Thoracic aorta (tissue), 2 donors: ENCODE results near the gene ELMO3. TPM values are rescaled to one million over a fixed set of nuclear protein-coding genes. Genes with fewer than 3 reads are reported as not detected.

Experiments used
- ATAC-seq: fragments of 150-250 bp; one replicate; pipeline ENCODE4 v1.8.0; 2017; ENCODE audit warnings: low read depth; ENCODE audit not compliant: insufficient number of reproducible peaks, low FRiP score
- DNase-seq: peaks from one replicate; pipeline ENCODE4 v3.0.0-alpha.2; 2020; ENCODE audit warnings: low spot score
- H3K27ac ChIP-seq, 2 donors: fragments of 200-600 bp; sonication (generic); 1 replicate in 1 of 2; 2 replicates in 1 of 2; pipeline ENCODE4 v1.5.1; 2016; ENCODE audit warnings: mild to moderate bottlenecking in 2 of 2, moderate library complexity in 2 of 2
- H3K27me3 ChIP-seq: fragments of 200-600 bp; sonication (generic); replicated peaks from 2 replicates; pipeline ENCODE4 v1.6.0; 2016; ENCODE audit warnings: mild to moderate bottlenecking; ENCODE audit not compliant: insufficient read depth
- H3K36me3 ChIP-seq: fragments of 200-600 bp; sonication (generic); one replicate; pipeline ENCODE4 v1.5.1; 2016
- H3K4me1 ChIP-seq, 2 donors: fragments of 200-600 bp; sonication (generic); 1 replicate in 1 of 2; 2 replicates in 1 of 2; pipeline versions ENCODE4 v1.5.1 to v1.6.0; 2016; ENCODE audit warnings: low read depth in 2 of 2, mild to moderate bottlenecking in 1 of 2; ENCODE audit not compliant: control insufficient read depth in 1 of 2
- H3K4me3 ChIP-seq: fragments of 200-600 bp; sonication (generic); 2 replicates; pipeline ENCODE4 v1.5.1; 2016; ENCODE audit warnings: mild to moderate bottlenecking
- H3K9me3 ChIP-seq: fragments of 200-600 bp; sonication (generic); 2 replicates; pipeline ENCODE4 v1.5.1; 2016
- CTCF ChIP-seq: fragments of 200-600 bp; sonication (generic); IDR thresholded peaks from one replicate; pipeline ENCODE4 v1.5.1; 2019; ENCODE audit warnings: antibody characterized with exemption
- total RNA-seq, 2 donors: library from RNA; depleted of rRNA; stranded (reverse); fragments of >200 nt; gene quantifications; one replicate each; pipeline versions ENCODE4 v1.1.0 to v1.2.3, GENCODE V29; 2016

ELMO3 gene
- total RNA-seq, 2 donors from 2014 or later = 1.4 TPM

- Histone ChIP-seq H3K4me1 (no peaks in the 10 kb centered on the region), H3K27ac (no peak overlapping the region), H3K4me3 (no peak overlapping the region), H3K27me3 (no peaks in the 10 kb centered on the region), H3K9me3 (no peaks in the 10 kb centered on the region), H3K36me3 (no peaks in the 10 kb centered on the region)
- ATAC-seq (no peak), DNase-seq (no peak)
- TF ChIP-seq CTCF = no peak
Measured at GRCh38 chr16:67210069-67210937, 11.4 kb downstream of the ELMO3 start.

GRCh38 chr16:67211674-67212073, 12.7 kb downstream of the ELMO3 start:
- Histone ChIP-seq H3K9me3 (no peaks in the 10 kb centered on the region), H3K4me3 (no peak overlapping the region)
- no peak for ATAC-seq

GRCh38 chr16:67212766-67213165, 13.8 kb downstream of the ELMO3 start:
- H3K27ac ChIP-seq = no peak overlapping the region
- H3K4me3 ChIP-seq = no peak overlapping the region
- no peaks in the 10 kb centered on the region for H3K36me3 ChIP-seq
- no peaks in the 10 kb centered on the region for H3K27me3 ChIP-seq
- H3K4me1 ChIP-seq = peaks cover 0 to 4% of the 10 kb centered on the region in 2 donors
- no peak for TF ChIP-seq CTCF
- DNase-seq (no peak), ATAC-seq (no peak)
- no peaks in the 10 kb centered on the region for H3K9me3 ChIP-seq

More at GRCh38 chr16:67211674-67212073, 12.7 kb downstream of the ELMO3 start:
- Histone ChIP-seq H3K27ac (no peak overlapping the region), H3K4me1 (no peaks in the 10 kb centered on the region), H3K27me3 (no peaks in the 10 kb centered on the region), H3K36me3 (no peaks in the 10 kb centered on the region)
- no peak for DNase-seq
- TF ChIP-seq CTCF = no peak

DNA sequence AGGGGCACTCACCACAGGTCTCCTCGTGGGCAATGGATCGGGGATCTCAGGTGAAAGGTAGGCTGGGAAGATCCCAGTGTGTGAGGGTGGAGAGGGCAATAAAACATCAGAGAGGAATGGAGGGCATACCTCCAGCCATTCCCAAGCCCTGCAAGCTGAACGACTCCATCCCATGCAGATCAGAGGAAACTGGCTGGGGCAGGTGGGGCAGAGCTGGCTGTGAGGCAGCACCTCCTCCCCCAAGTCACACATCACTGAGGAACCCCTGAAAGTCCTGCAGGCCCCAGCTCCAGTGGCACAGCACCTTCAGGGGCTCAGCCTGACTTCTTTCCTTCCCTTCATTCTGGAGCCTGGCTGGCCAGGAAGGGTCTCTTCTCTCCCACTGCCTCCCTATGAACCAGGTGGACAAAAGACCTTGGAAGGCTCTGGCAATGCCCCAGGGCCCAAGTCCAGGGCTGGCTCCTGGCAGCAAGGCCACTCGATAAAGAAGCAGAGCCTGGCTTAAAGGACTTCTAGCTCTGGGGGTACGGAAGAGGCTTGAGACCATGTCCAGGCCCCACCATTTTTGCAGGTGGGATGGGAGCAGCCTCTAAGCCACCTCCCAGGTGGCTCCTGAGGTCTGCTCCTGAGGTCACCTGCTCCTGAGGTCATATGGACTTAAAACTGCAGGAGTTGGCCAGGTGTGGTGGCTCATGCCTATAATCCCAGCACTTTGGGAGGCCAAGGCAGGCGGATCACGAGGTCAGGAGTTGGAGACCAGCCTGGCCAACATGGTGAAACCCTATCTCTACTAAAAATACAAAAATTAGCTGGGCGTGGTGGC, 14.5 kb downstream of the ELMO3 start:
- DNase-seq (no peak), ATAC-seq (no peak)
- no peaks in the 10 kb centered on the region for H3K36me3 ChIP-seq
- no peaks in the 10 kb centered on the region for H3K27me3 ChIP-seq
- no peak for TF ChIP-seq CTCF
- H3K4me1 ChIP-seq = peaks cover 0 to 5% of the 10 kb centered on the region in 2 donors
- no peak overlapping the region for H3K27ac ChIP-seq
- no peak overlapping the region for H3K4me3 ChIP-seq
- no peaks in the 10 kb centered on the region for H3K9me3 ChIP-seq

DNA sequence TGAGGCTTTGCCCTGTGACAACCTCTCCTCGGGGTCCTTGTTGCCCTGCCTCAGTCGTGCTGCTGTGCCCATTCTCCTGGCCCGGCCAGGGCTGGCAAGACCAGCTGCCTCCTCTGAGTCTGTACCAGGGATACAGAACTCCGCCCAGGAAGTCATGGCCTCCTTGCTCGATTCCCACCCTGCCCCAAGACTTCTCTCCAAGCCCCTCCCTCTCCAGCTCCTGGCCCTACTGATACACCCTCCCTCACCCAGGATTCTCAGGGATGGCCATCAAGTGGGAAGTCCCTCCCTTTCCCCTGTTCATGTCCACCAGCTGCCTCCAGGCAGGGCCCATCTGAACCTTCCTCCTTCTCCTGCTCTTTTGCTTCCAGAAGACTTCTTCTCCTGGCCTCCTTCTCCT, 16.8 kb downstream of the ELMO3 start:
- no peaks in the 10 kb centered on the region for H3K36me3 ChIP-seq
- H3K4me1 ChIP-seq = peaks cover 0 to 5% of the 10 kb centered on the region in 2 donors
- H3K27ac ChIP-seq = no peak overlapping the region
- H3K9me3 ChIP-seq = no peaks in the 10 kb centered on the region
- H3K4me3 ChIP-seq = no peak overlapping the region
- ATAC-seq (no peak), DNase-seq (no peak)
- TF ChIP-seq CTCF = no peak
- no peaks in the 10 kb centered on the region for H3K27me3 ChIP-seq
